ENCODE measurements around the gene CTIF. TPM values are rescaled to one million over a fixed set of nuclear protein-coding genes. Genes with fewer than 3 reads are reported as not detected.

Gene CTIF
- total RNA-seq, 4 donors from 2014 or later, result 16.6 to 116 (median 34.5) TPM

GRCh38 chr18:48732767-48733424, 194.1 kb downstream of the CTIF start:
- no peaks in the 10 kb centered on the region for H3K27me3 ChIP-seq
- TF ChIP-seq, protein P1, sequence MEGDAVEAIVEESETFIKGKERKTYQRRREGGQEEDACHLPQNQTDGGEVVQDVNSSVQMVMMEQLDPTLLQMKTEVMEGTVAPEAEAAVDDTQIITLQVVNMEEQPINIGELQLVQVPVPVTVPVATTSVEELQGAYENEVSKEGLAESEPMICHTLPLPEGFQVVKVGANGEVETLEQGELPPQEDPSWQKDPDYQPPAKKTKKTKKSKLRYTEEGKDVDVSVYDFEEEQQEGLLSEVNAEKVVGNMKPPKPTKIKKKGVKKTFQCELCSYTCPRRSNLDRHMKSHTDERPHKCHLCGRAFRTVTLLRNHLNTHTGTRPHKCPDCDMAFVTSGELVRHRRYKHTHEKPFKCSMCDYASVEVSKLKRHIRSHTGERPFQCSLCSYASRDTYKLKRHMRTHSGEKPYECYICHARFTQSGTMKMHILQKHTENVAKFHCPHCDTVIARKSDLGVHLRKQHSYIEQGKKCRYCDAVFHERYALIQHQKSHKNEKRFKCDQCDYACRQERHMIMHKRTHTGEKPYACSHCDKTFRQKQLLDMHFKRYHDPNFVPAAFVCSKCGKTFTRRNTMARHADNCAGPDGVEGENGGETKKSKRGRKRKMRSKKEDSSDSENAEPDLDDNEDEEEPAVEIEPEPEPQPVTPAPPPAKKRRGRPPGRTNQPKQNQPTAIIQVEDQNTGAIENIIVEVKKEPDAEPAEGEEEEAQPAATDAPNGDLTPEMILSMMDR (IDR thresholded peaks at IDR 0.05), result no peak
- TF ChIP-seq POLR2A (IDR thresholded peaks at IDR 0.05), result no peak
- no peak overlapping the region for H3K4me3 ChIP-seq
- no peaks in the 10 kb centered on the region for H3K9me3 ChIP-seq
- no peaks in the 10 kb centered on the region for H3K36me3 ChIP-seq
- no peak for DNase-seq
- no peak overlapping the region for H3K27ac ChIP-seq
- no peaks in the 10 kb centered on the region for H3K4me1 ChIP-seq

- Histone ChIP-seq H3K27ac (no peak overlapping the region), H3K4me3 (no peak overlapping the region), H3K4me1 (no peaks in the 10 kb centered on the region), H3K27me3 (no peaks in the 10 kb centered on the region), H3K36me3 (no peaks in the 10 kb centered on the region), H3K9me3 (no peaks in the 10 kb centered on the region)
- DNase-seq, result no peak
- TF ChIP-seq POLR2A (IDR thresholded peaks at IDR 0.05), result no peak
- TF ChIP-seq, protein P1 (IDR thresholded peaks at IDR 0.05), result no peak
These were observed 194.9 kb downstream of the CTIF start for GRCh38 chr18:48733643-48734253.

DNA sequence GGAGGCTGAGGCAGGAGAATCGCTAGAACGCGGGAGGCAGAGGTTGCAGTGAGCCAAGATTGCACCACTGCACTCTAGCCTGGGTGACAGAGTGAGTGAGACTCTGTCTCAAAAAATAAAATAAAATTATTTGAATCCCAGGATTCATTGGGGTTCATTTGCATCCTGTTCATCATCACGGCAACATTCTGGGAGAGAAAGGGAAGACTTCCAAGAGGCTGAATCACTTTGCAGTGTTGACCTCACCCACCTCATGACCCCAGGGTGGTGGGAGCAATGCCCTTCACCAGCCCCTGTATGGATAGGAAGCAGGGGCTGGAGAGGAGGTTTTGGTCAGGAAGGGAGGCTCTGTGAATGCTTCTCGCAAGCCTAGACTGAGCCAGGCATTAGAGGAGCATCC, 195.6 kb downstream of the CTIF start:
- no peaks in the 10 kb centered on the region for H3K27me3 ChIP-seq
- no peak overlapping the region for H3K27ac ChIP-seq
- H3K36me3 ChIP-seq, result no peaks in the 10 kb centered on the region
- no peak for TF ChIP-seq POLR2A (IDR thresholded peaks at IDR 0.05)
- TF ChIP-seq, protein P1 (IDR thresholded peaks at IDR 0.05), result no peak
- no peaks in the 10 kb centered on the region for H3K4me1 ChIP-seq
- no peak overlapping the region for H3K4me3 ChIP-seq
- DNase-seq, result no peak
- H3K9me3 ChIP-seq, result no peaks in the 10 kb centered on the region

DNA sequence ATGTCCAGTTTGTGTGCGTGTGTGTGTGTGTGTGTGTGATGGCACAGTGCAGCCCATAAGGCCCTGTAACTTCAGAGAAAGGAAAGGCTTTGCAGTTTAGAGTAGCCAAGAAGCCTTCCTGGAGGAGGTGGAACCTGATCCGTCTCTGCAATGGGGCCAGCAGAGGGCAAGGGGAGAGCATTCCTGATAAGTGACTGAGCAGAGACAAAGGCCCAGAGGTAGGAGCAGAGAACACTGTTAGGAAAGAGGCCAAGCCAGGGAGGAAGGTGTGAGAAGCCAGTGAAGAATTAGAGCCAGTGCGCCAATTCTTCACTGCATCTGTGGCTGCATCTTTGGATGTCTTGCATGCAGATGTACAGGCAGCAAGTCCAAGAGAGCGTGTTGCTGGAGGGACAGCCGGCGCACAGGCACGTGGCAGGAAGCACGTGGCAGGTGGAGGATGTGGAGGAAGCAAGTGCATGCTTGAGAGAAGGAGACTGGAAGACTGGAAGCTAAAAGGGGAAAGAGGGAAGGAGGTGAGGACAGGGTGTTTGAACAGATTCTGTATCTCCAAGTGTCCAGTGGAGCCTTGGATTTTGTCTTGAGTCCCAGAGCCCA, 196.3 kb downstream of the CTIF start:
- no peaks in the 10 kb centered on the region for H3K36me3 ChIP-seq
- DNase-seq, result no peak

GRCh38 chr18:48735681-48736255, 196.9 kb downstream of the CTIF start:
- Histone ChIP-seq H3K27me3 (no peaks in the 10 kb centered on the region), H3K4me1 (no peaks in the 10 kb centered on the region), H3K36me3 (no peaks in the 10 kb centered on the region), H3K9me3 (no peaks in the 10 kb centered on the region), H3K27ac (no peak overlapping the region), H3K4me3 (no peak overlapping the region)
- DNase-seq, result no peak
- TF ChIP-seq POLR2A (IDR thresholded peaks at IDR 0.05), result no peak
- TF ChIP-seq, protein P1 (IDR thresholded peaks at IDR 0.05), result no peak

More for the DNA sequence above, 196.3 kb downstream of the CTIF start:
- no peak overlapping the region for H3K27ac ChIP-seq
- no peaks in the 10 kb centered on the region for H3K9me3 ChIP-seq
- no peak for TF ChIP-seq POLR2A (IDR thresholded peaks at IDR 0.05)
- TF ChIP-seq, protein P1 (IDR thresholded peaks at IDR 0.05), result no peak
- no peaks in the 10 kb centered on the region for H3K4me1 ChIP-seq
- H3K27me3 ChIP-seq, result no peaks in the 10 kb centered on the region
- no peak overlapping the region for H3K4me3 ChIP-seq
